IMR-90 (cell line): Measurements from ENCODE around the gene PPIAL4G. TPM values are rescaled to one million over a fixed set of nuclear protein-coding genes. Genes with fewer than 3 reads are reported as not detected.
A peak's percentile ranks its signal among the peaks of the same experiment; 100 is the strongest.
"Not testable (repeated sequence)": the region's sequence is repeated elsewhere in the genome, so short reads cannot be mapped to it uniquely, and the experiment has no call there.

Experiments
- ATAC-seq: fragments of 200-7000 bp; cut with Tn5 transposase; 2 replicates; pipeline ENCODE4 v1.9.1; 2020; ENCODE audit warnings: low read depth, mild to moderate bottlenecking, moderate library complexity
- BruUV-seq: library from RNA; stranded (reverse); fragments of 400-500 nt; replicated peaks from 2 replicates; lab custom pipeline; 2021; lab: Mats Ljungman, UMichigan
- CTCF ChIA-PET: fragments of 300-600 bp; formaldehyde crosslinking; extraction: SDS; loops from one replicate; lab custom pipeline; 2021; ENCODE audit warnings: antibody characterized with exemption; lab: Yijun Ruan, JAX
- POLR2A ChIA-PET: fragments of 300-600 bp; sonication (Branson Sonifier 250); formaldehyde crosslinking; loops from one replicate; lab custom pipeline; 2022; ENCODE audit warnings: antibody characterized with exemption; ENCODE audit not compliant: unreplicated experiment; lab: Charles Lee
- DNase-seq: peaks from one replicate; pipeline ENCODE4 v3.0.0; 2013
- H2AFZ ChIP-seq: replicated peaks from 2 replicates; pipeline ENCODE3; 2013; ENCODE audit warnings: low read length, mild to moderate bottlenecking; ENCODE audit not compliant: poor library complexity
- H2AK5ac ChIP-seq: 2 replicates; pipeline ENCODE4 v1.6.1; 2013; ENCODE audit warnings: low read depth, low read length, inconsistent platforms
- H2AK9ac ChIP-seq: replicated peaks from 2 replicates; pipeline ENCODE3; 2013; ENCODE audit warnings: mild to moderate bottlenecking, low read depth, low read length, moderate library complexity; ENCODE audit not compliant: poor library complexity
- H2BK120ac ChIP-seq: 2 replicates; pipeline ENCODE4 v1.6.1; 2013; ENCODE audit warnings: low read depth, low read length, inconsistent platforms
- H2BK15ac ChIP-seq: 3 replicates; pipeline ENCODE4 v1.6.1; 2013; ENCODE audit warnings: low read depth, low read length, inconsistent platforms
- H2BK20ac ChIP-seq: 2 replicates; pipeline ENCODE4 v1.6.1; 2013; ENCODE audit warnings: low read depth, mild to moderate bottlenecking, inconsistent platforms, low read length, moderate library complexity
- H2BK5ac ChIP-seq: 2 replicates; pipeline ENCODE4 v1.6.1; 2013; ENCODE audit warnings: mild to moderate bottlenecking, low read depth, low read length, inconsistent platforms; ENCODE audit not compliant: poor library complexity, severe bottlenecking
- H3K14ac ChIP-seq: replicated peaks from 2 replicates; pipeline ENCODE4 v1.6.1; 2013; ENCODE audit warnings: low read depth, low read length, inconsistent platforms
- H3K18ac ChIP-seq: 2 replicates; pipeline ENCODE4 v1.6.1; 2013; ENCODE audit warnings: low read depth, low read length, control low read depth
- H3K23ac ChIP-seq: 2 replicates; pipeline ENCODE4 v1.6.1; 2013; ENCODE audit warnings: low read depth, low read length, inconsistent platforms
- H3K27ac ChIP-seq: 2 replicates; pipeline ENCODE4 v1.5.1; 2013; ENCODE audit warnings: mild to moderate bottlenecking, control low read depth, low read length; ENCODE audit not compliant: insufficient read depth
- H3K27me3 ChIP-seq: 2 replicates; pipeline ENCODE4 v1.6.1; 2013; ENCODE audit warnings: low read length; ENCODE audit not compliant: control insufficient read depth, insufficient read depth
- H3K36me3 ChIP-seq: 2 replicates; pipeline ENCODE4 v1.6.1; 2013; ENCODE audit warnings: low read length, mixed read lengths; ENCODE audit not compliant: control insufficient read depth, insufficient read depth
- H3K4ac ChIP-seq: 2 replicates; pipeline ENCODE4 v1.6.1; 2013; ENCODE audit warnings: low read depth, low read length, inconsistent platforms
- H3K4me1 ChIP-seq: 2 replicates; pipeline ENCODE4 v1.6.1; 2013; ENCODE audit warnings: low read length, mixed read lengths; ENCODE audit not compliant: control insufficient read depth, insufficient read depth
- H3K4me2 ChIP-seq: 2 replicates; pipeline ENCODE4 v1.6.1; 2013; ENCODE audit warnings: low read depth, mild to moderate bottlenecking, control low read depth, low read length, moderate library complexity
- H3K4me3 ChIP-seq: 2 replicates; pipeline ENCODE4 v1.5.1; 2013; ENCODE audit warnings: low read depth, mild to moderate bottlenecking, control low read depth, low read length, moderate library complexity; ENCODE audit not compliant: insufficient read depth
- H3K56ac ChIP-seq: 2 replicates; pipeline ENCODE4 v1.6.1; 2013; ENCODE audit warnings: low read length, inconsistent platforms; ENCODE audit not compliant: insufficient read depth; ENCODE audit errors: extremely low read depth
- H3K79me1 ChIP-seq, 2 experiments: 2 replicates each; pipeline ENCODE4 v1.6.1; 2013; ENCODE audit warnings: low read length in 2 of 2, inconsistent platforms in 1 of 2, low read depth in 1 of 2
- H3K9ac ChIP-seq: 2 replicates; pipeline ENCODE4 v1.6.1; 2013; ENCODE audit warnings: low read depth, low read length, control low read depth
- H3K9me1 ChIP-seq: 2 replicates; pipeline ENCODE4 v1.6.1; 2013; ENCODE audit warnings: low read length, inconsistent platforms; ENCODE audit not compliant: insufficient read depth
- H3K9me3 ChIP-seq: 2 replicates; pipeline ENCODE4 v1.6.1; 2013; ENCODE audit warnings: low read length; ENCODE audit not compliant: control insufficient read depth, insufficient read depth
- H4K20me1 ChIP-seq: 2 replicates; pipeline ENCODE4 v1.6.1; 2013; ENCODE audit warnings: low read length, inconsistent platforms; ENCODE audit not compliant: insufficient read depth
- H4K5ac ChIP-seq: 2 replicates; pipeline ENCODE4 v1.6.1; 2013; ENCODE audit warnings: mild to moderate bottlenecking, low read depth, low read length, control low read depth
- H4K8ac ChIP-seq, 2 experiments: 2 replicates each; pipeline ENCODE4 v1.6.1; 2013; ENCODE audit warnings: low read depth in 2 of 2, low read length in 2 of 2, control low read depth in 1 of 2, inconsistent platforms in 1 of 2
- H4K91ac ChIP-seq: 2 replicates; pipeline ENCODE4 v1.6.1; 2013; ENCODE audit warnings: low read depth, low read length, inconsistent platforms; ENCODE audit not compliant: insufficient read depth
- CEBPB ChIP-seq: IDR thresholded peaks from 2 replicates; pipeline ENCODE4 v1.6.1; 2012; ENCODE audit warnings: low read depth, low read length, improper control_type of control experiment
- MAFK ChIP-seq: IDR thresholded peaks from 2 replicates; pipeline ENCODE4 v1.6.1; 2012; ENCODE audit warnings: low read depth, low read length, improper control_type of control experiment
- NFE2L2 ChIP-seq: fragments of 150-350 bp; IDR thresholded peaks from 2 replicates; pipeline ENCODE4 v1.6.1; 2016; ENCODE audit warnings: low read depth, mild to moderate bottlenecking, low read length
- POLR2A ChIP-seq: IDR thresholded peaks from 2 replicates; pipeline ENCODE4 v1.6.1; 2012; ENCODE audit warnings: mild to moderate bottlenecking, low read depth, low read length
- USF2 ChIP-seq: fragments of 150-350 bp; IDR thresholded peaks from 2 replicates; pipeline ENCODE4 v1.6.1; 2017; ENCODE audit warnings: mild to moderate bottlenecking, antibody characterized with exemption, low read length, low read depth
- WGBS, 2 experiments: methylation state at CpG; one replicate each; pipeline versions ENCODE4 v1.1.5 to v1.1.7; 2013; ENCODE audit warnings: missing lambda C conversion rate in 2 of 2; ENCODE audit not compliant: insufficient read length in 1 of 2; ENCODE audit errors: extremely low coverage in 2 of 2; 5-methylcytosine and 5-hydroxymethylcytosine counted together
- dilution Hi-C: fragments of 300-500 bp; cut with HindIII; formaldehyde crosslinking; loops from one replicate; pipeline ENCODE4 v1.14.3; 2018; ENCODE audit warnings: low sequenced_read_pairs; ENCODE audit not compliant: unreplicated experiment
- in situ Hi-C: fragments of 300-500 bp; cut with MboI; formaldehyde crosslinking; loops from 3 replicates; pipeline ENCODE4 v1.14.3; 2019; ENCODE audit warnings: low sequenced_read_pairs, inconsistent platforms, mixed read lengths
- intact Hi-C: fragments of 100-400 bp; cut with micrococcal nuclease; formaldehyde crosslinking; loops from 2 replicates; pipeline ENCODE4 v1.10.0; 2022
- polyA plus RNA-seq, 3 experiments: library from polyadenylated mRNA; depleted of rRNA; stranded (reverse); fragments of >200 nt; gene quantifications; 2 replicates each; pipeline ENCODE4 v1.2.3, GENCODE V29; 2012; ENCODE audit warnings: low replicate concordance in 1 of 3
- total RNA-seq: library from RNA; depleted of rRNA; stranded (reverse); fragments of >200 nt; gene quantifications from 2 replicates; pipeline ENCODE4 v1.2.3, GENCODE V29; 2012
- TF ChIP-seq, protein P1 (sequence below): conservative IDR thresholded peaks from 2 replicates; pipeline ENCODE4 v1.5.1; 2012; ENCODE audit warnings: mild to moderate bottlenecking, low read depth, low read length, improper control_type of control experiment

PPIAL4G gene
- total and polyA plus RNA-seq, 2 of the 4 experiments (the other 2 are of a cell fraction), result not detected

DNA sequence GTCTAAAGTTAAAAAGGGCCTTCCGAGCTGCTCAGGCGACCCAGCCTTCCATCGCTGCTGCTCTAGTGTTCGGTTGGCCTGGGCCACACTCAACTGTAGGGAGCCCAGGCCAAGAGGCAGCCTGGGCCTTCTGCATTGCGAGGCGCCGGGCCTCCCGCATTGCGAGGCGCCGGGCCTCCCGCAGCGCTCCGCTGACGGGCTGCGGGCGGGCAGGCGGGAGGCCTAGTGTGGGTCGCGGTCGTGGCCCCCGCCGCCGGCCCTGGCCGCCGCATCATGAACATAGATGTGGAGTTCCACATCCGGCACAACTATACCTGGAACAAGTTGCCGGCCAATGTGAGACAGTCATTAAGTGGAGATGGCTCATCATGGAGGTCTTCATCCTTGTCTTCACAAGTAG is 48.3 kb downstream of the PPIAL4G start:
- Histone ChIP-seq H2AK5ac (no peak overlapping the region), H4K91ac (no peak overlapping the region), H2AK9ac (peak overlapping the region; percentile 37), H3K9me3 (no peaks in the 10 kb centered on the region), H4K5ac (no peak overlapping the region), H3K9ac (no peak overlapping the region), H3K18ac (no peak overlapping the region), H2BK15ac (no peak overlapping the region), H2BK5ac (no peak overlapping the region), H2AFZ (no peak overlapping the region), H4K8ac (no peak overlapping the region), H3K27me3 (no peaks in the 10 kb centered on the region), H3K56ac (no peak overlapping the region), H3K27ac (no peak overlapping the region), H3K79me1 (no peaks in the 10 kb centered on the region), H3K4ac (no peak overlapping the region), H3K36me3 (peaks cover 3% of the 10 kb centered on the region; the same call in 1 of the 2 replicates), H3K14ac (no peak overlapping the region), H3K9me1 (no peaks in the 10 kb centered on the region; the same call in 1 of the 2 replicates), H3K4me2 (no peak overlapping the region), H2BK120ac (no peak overlapping the region), H4K20me1 (no peaks in the 10 kb centered on the region), H2BK20ac (no peak overlapping the region), H3K23ac (no peak overlapping the region), H3K4me3 (no peak overlapping the region), H3K4me1 (no peaks in the 10 kb centered on the region)
- in situ Hi-C loops, result no loop called here
- POLR2A ChIA-PET, result no interaction called here
- BruUV-seq, result no TSS peak
- CTCF ChIA-PET, result no interaction called here
- no peak for ATAC-seq
- WGBS, 2 experiments, result 100% methylated on average over 3 of the region's 28 CpGs; no CpG with 5 or more reads in 1 of the 2 experiments
- intact Hi-C loops, result no loop called here
- no peak for TF ChIP-seq NFE2L2
- no peak for TF ChIP-seq CEBPB
- TF ChIP-seq USF2, result no peak
- no peak for TF ChIP-seq POLR2A
- TF ChIP-seq, protein P1, sequence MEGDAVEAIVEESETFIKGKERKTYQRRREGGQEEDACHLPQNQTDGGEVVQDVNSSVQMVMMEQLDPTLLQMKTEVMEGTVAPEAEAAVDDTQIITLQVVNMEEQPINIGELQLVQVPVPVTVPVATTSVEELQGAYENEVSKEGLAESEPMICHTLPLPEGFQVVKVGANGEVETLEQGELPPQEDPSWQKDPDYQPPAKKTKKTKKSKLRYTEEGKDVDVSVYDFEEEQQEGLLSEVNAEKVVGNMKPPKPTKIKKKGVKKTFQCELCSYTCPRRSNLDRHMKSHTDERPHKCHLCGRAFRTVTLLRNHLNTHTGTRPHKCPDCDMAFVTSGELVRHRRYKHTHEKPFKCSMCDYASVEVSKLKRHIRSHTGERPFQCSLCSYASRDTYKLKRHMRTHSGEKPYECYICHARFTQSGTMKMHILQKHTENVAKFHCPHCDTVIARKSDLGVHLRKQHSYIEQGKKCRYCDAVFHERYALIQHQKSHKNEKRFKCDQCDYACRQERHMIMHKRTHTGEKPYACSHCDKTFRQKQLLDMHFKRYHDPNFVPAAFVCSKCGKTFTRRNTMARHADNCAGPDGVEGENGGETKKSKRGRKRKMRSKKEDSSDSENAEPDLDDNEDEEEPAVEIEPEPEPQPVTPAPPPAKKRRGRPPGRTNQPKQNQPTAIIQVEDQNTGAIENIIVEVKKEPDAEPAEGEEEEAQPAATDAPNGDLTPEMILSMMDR, result no peak
- no peak for TF ChIP-seq MAFK
- dilution Hi-C loops, result no loop called here
- no peak for DNase-seq

GRCh38 chr1:148432916-148433317 is 50.2 kb downstream of the PPIAL4G start:
- TSS peak; percentile 10 for BruUV-seq

More at GRCh38 chr1:148432916-148433317, 50.2 kb downstream of the PPIAL4G start:
- DNase-seq, H3K27me3 ChIP-seq, dilution Hi-C loops, H2AK9ac ChIP-seq, ATAC-seq, H3K23ac ChIP-seq, H4K20me1 ChIP-seq, H3K36me3 ChIP-seq, H3K4me1 ChIP-seq, in situ Hi-C loops, H3K4me2 ChIP-seq, H3K4ac ChIP-seq, H4K5ac ChIP-seq, H3K56ac ChIP-seq, H4K8ac ChIP-seq, H4K91ac ChIP-seq, H3K79me1 ChIP-seq, H2BK120ac ChIP-seq, H3K14ac ChIP-seq, H3K4me3 ChIP-seq, intact Hi-C loops, H2BK15ac ChIP-seq, H2BK20ac ChIP-seq, POLR2A ChIA-PET, H2AFZ ChIP-seq, H3K9me1 ChIP-seq, H2AK5ac ChIP-seq, H3K9ac ChIP-seq, H3K18ac ChIP-seq, H3K9me3 ChIP-seq, H2BK5ac ChIP-seq, H3K27ac ChIP-seq: not testable (repeated sequence)
- CTCF ChIA-PET, result interaction anchor here (0.6 kb wide), 1 partner anchor 772 kb away, joined by 3 read pairs; no protein-coding TSS in a partner anchor
- WGBS, 2 experiments, result no CpG with 5 or more reads among the region's 1 CpG
